SJSA1 (cell line): ENCODE results near the gene IL10RA. TPM values are rescaled to one million over a fixed set of nuclear protein-coding genes. Genes with fewer than 3 reads are reported as not detected.
"Not testable (repeated sequence)": the region's sequence is repeated elsewhere in the genome, so short reads cannot be mapped to it uniquely, and the experiment has no call there.

Experiments used
- DNase-seq, 2 experiments: peaks; one replicate each; pipeline ENCODE4 v3.0.0-alpha.2; 2015 to 2020; ENCODE audit warnings: low spot score in 2 of 2, low read depth in 1 of 2
- H3K27ac ChIP-seq: fragments of 250-450 bp; sonication (Bioruptor Pico); 2 replicates; pipeline ENCODE4 v1.5.1; 2020; ENCODE audit warnings: mild to moderate bottlenecking, moderate library complexity
- H3K27me3 ChIP-seq: fragments of 250-450 bp; sonication (Bioruptor Pico); replicated peaks from 2 replicates; pipeline ENCODE4 v1.5.1; 2020; ENCODE audit warnings: mild to moderate bottlenecking, moderate library complexity
- H3K36me3 ChIP-seq: fragments of 250-450 bp; sonication (Bioruptor Pico); 2 replicates; pipeline ENCODE4 v1.5.1; 2020; ENCODE audit warnings: mild to moderate bottlenecking
- H3K4me1 ChIP-seq: fragments of 250-450 bp; sonication (Bioruptor Pico); replicated peaks from 2 replicates; pipeline ENCODE4 v1.6.1; 2021; ENCODE audit warnings: mild to moderate bottlenecking
- H3K4me3 ChIP-seq: fragments of 250-450 bp; sonication (Bioruptor Pico); 2 replicates; pipeline ENCODE4 v1.5.1; 2020; ENCODE audit warnings: mild to moderate bottlenecking
- H3K9me3 ChIP-seq: fragments of 250-450 bp; sonication (Bioruptor Pico); replicated peaks from 2 replicates; pipeline ENCODE4 v1.5.1; 2020; ENCODE audit warnings: mild to moderate bottlenecking
- total RNA-seq: library from RNA; depleted of rRNA; stranded (reverse); fragments of >200 nt; shearing (Covaris generic); gene quantifications from 2 replicates; pipeline ENCODE4 v1.2.3, GENCODE V29; 2014; rRNA removed

Gene IL10RA
- total RNA-seq, result not detected in 2 replicates

GRCh38 chr11:117985953-117986887, at the start of gene IL10RA:
TSS of gene IL10RA (plus strand) at chr11:117986394. CDS start at chr11:117986468, 74 bp downstream.
- no peaks in the 10 kb centered on the region for H3K4me1 ChIP-seq
- no peaks in the 10 kb centered on the region for H3K36me3 ChIP-seq
- no peak within 1 kb of the TSS for H3K4me3 ChIP-seq
- peaks cover 9% of the 10 kb centered on the region for H3K27me3 ChIP-seq
- no peak for DNase-seq
- H3K27ac ChIP-seq, result no peak within 1 kb of the TSS
- H3K9me3 ChIP-seq, result no peaks in the 10 kb centered on the region

GRCh38 chr11:117936973-117937372, 49.2 kb upstream of the IL10RA start:
- H3K27ac ChIP-seq, result no peak overlapping the region
- H3K4me3 ChIP-seq, result no peak overlapping the region
- H3K27me3 ChIP-seq, result no peaks in the 10 kb centered on the region
- no peak for DNase-seq
- H3K36me3 ChIP-seq, result no peaks in the 10 kb centered on the region
- no peaks in the 10 kb centered on the region for H3K4me1 ChIP-seq
- no peaks in the 10 kb centered on the region for H3K9me3 ChIP-seq

- no peak for DNase-seq
- no peak overlapping the region for H3K4me3 ChIP-seq
Measured at GRCh38 chr11:117940736-117941135, 45.5 kb upstream of the IL10RA start.

GRCh38 chr11:117941163-117941707, 45.0 kb upstream of the IL10RA start:
- Histone ChIP-seq H3K4me3 (no peak overlapping the region), H3K27me3 (no peaks in the 10 kb centered on the region), H3K36me3 (no peaks in the 10 kb centered on the region), H3K4me1 (no peaks in the 10 kb centered on the region), H3K27ac (no peak overlapping the region), H3K9me3 (no peaks in the 10 kb centered on the region)
- DNase-seq, result no peak

More at GRCh38 chr11:117940736-117941135, 45.5 kb upstream of the IL10RA start:
- Histone ChIP-seq H3K27ac (no peak overlapping the region), H3K4me1 (no peaks in the 10 kb centered on the region), H3K27me3 (no peaks in the 10 kb centered on the region), H3K36me3 (no peaks in the 10 kb centered on the region), H3K9me3 (no peaks in the 10 kb centered on the region)

DNA sequence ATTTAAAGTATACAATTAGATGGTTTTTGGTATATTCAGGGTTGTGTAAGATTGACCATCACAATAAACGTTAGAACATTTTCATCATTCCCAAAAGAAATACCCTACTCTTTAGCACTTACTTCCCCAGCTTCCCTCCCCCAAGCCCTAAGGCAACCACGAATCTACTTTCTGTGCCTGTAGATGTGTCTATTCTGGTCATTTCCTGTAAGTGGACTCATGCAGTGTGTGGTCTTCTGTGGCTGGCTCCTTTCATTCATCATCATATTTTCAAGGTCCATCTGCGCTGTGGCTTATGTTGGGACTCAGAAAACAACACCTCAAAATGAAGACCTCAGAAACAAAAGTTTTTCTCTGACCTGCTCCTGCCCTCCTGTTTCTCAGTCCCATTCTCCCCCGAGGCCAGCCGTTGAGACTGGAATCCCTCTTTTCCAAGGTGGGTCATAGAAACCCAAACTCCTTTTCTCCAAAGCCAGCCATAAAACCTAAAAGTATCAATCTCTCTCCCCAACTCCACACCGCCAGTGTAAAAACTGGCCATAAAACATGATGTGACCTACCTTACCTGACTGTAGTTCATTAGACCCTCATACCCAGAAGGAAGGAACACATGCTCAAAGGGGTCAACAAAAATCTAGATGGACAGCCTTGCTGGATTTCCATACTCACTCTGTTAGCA, 44.1 kb upstream of the IL10RA start:
- no peaks in the 10 kb centered on the region for H3K4me1 ChIP-seq
- H3K27me3 ChIP-seq, result no peaks in the 10 kb centered on the region
- no peak for DNase-seq
- H3K27ac ChIP-seq, result no peak overlapping the region
- H3K9me3 ChIP-seq, result no peaks in the 10 kb centered on the region
- H3K4me3 ChIP-seq, result no peak overlapping the region
- no peaks in the 10 kb centered on the region for H3K36me3 ChIP-seq

GRCh38 chr11:117944554-117944953, 41.6 kb upstream of the IL10RA start:
- Histone ChIP-seq H3K27me3 (no peaks in the 10 kb centered on the region), H3K4me3 (no peak overlapping the region), H3K9me3 (no peaks in the 10 kb centered on the region), H3K27ac (no peak overlapping the region), H3K4me1 (no peaks in the 10 kb centered on the region), H3K36me3 (no peaks in the 10 kb centered on the region)
- no peak for DNase-seq

DNA sequence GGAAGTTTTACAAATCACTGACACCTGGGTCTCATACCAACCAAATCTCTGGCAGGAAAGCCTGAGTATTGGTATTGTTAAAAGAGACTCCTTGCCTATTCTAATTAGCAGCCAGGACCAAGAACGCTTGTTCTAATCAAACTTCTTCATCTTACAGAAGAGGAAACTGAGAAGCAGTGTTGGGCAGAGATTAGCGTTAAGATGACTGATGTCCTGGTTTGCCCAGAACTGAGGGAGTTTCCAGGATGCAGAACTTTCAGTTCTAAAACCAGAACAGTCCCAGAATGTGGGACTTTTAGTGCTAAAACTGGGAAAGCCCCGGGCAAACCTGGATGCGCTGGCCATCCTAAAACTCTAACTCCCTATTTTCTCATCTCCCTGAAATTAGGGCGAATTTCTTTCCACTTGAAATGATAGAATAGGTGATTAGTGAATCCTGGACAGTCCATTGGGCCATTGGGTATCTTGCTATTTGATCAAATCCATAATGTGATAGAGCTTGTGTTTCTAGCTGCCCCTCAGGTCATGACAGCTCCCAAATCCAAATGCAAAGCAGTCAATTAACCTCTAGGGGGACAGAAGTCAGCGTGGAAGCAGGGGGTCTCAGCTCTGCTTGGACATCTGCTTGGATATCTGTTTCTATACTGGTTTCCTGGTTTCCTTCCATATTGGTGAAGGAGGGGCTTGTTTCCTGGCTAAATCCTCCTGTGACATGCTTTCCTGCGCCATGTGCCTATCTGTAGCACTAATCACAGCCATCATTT, 41.0 kb upstream of the IL10RA start:
- Histone ChIP-seq H3K36me3 (no peaks in the 10 kb centered on the region), H3K4me1 (no peaks in the 10 kb centered on the region), H3K4me3 (no peak overlapping the region), H3K27me3 (no peaks in the 10 kb centered on the region), H3K9me3 (no peaks in the 10 kb centered on the region), H3K27ac (no peak overlapping the region)
- no peak for DNase-seq

GRCh38 chr11:117946156-117946841, 39.9 kb upstream of the IL10RA start:
- H3K4me3 ChIP-seq, result no peak overlapping the region
- H3K36me3 ChIP-seq, result no peaks in the 10 kb centered on the region
- no peaks in the 10 kb centered on the region for H3K27me3 ChIP-seq
- DNase-seq, result no peak
- no peaks in the 10 kb centered on the region for H3K4me1 ChIP-seq
- no peaks in the 10 kb centered on the region for H3K9me3 ChIP-seq
- no peak overlapping the region for H3K27ac ChIP-seq

DNA sequence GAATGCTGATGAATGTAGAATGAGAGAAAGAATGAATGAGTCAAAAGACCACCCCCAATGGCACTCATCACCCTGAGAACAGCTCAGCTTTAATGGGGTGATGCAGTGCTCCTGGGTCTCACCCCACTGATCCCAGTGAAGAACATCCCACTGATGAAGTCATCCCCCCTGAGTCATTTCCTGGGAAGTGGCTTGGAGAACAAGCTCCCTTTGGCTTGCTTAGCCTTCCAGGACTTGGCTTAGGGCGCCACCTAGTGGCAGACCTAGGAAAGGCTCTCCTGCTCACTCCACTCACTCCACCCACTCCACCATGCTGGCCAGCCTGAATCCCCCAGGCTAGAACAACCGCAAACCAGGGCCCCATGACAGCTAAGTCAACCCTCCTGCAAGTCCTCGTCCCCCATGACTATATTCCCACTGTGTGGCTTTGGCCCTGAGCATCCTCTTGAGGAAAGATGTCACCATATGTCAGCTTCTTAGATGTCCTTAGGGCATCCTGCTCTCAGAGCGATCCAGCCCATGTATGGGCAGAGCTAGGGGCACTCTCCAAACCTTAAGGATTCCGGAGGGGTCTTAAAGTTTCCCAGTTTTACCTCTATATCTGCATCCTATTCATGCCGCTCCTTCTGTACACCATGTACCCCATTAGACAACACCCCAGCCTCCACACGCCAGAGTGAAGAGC, 39.2 kb upstream of the IL10RA start:
- peak; percentile 50 to 76 for DNase-seq
- Histone ChIP-seq H3K9me3 (no peaks in the 10 kb centered on the region), H3K27ac (no peak overlapping the region)

GRCh38 chr11:117947751-117948150, 38.4 kb upstream of the IL10RA start:
- H3K4me1 ChIP-seq, H3K36me3 ChIP-seq, H3K9me3 ChIP-seq, DNase-seq, H3K27me3 ChIP-seq, H3K27ac ChIP-seq, H3K4me3 ChIP-seq: not testable (repeated sequence)

More for the DNA sequence above, 39.2 kb upstream of the IL10RA start:
- H3K4me3 ChIP-seq, result no peak overlapping the region
- H3K4me1 ChIP-seq, result no peaks in the 10 kb centered on the region
- no peaks in the 10 kb centered on the region for H3K36me3 ChIP-seq
- H3K27me3 ChIP-seq, result no peaks in the 10 kb centered on the region

GRCh38 chr11:117948466-117948865, 37.7 kb upstream of the IL10RA start:
- not testable (repeated sequence) for H3K4me1 ChIP-seq, H3K4me3 ChIP-seq, H3K27ac ChIP-seq, H3K9me3 ChIP-seq, DNase-seq, H3K36me3 ChIP-seq, H3K27me3 ChIP-seq

DNA sequence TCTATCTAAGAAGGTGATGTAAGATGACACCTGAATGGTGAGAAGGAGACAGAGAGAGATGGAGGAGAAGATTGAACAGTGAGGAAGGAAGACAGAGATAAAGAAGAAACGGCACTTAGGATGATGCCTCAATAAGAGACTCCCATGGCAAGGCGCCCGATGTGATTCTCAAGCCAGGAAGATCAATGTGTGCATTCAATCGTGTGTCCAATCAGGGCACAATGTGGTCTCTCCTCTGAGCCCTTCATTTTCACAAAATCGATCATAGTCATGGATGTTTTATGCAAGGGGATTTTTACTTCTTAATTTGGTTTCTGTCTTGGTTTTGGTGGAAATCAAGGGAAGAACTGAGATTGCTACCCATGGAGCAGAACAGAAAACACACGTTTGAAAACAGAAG, 37.1 kb upstream of the IL10RA start:
- H3K9me3 ChIP-seq, result no peaks in the 10 kb centered on the region
- no peak for DNase-seq
- H3K27ac ChIP-seq, result no peak overlapping the region
- H3K36me3 ChIP-seq, result no peaks in the 10 kb centered on the region
- H3K4me1 ChIP-seq, result no peaks in the 10 kb centered on the region
- no peak overlapping the region for H3K4me3 ChIP-seq
- no peaks in the 10 kb centered on the region for H3K27me3 ChIP-seq
